ENCODE data around the gene EVPL. TPM values are rescaled to one million over a fixed set of nuclear protein-coding genes. Genes with fewer than 3 reads are reported as not detected.

Gene EVPL
- total and polyA plus RNA-seq, 2 of the 13 experiments (the other 11 are each of a cell fraction or from before 2014, with no cell fraction given) = 2.1 to 8.2 TPM

GRCh38 chr17:76002100-76002499, 25.0 kb downstream of the EVPL start:
- no peaks in the 10 kb centered on the region for H4K20me1 ChIP-seq (ENCODE audit: insufficient read depth, low read length)
- H3K36me3 ChIP-seq (replicated peaks in 1 of 2; ENCODE audit: control insufficient read depth in 1 of 2, insufficient read depth in 2 of 2, low read length in 2 of 2) = peaks cover 0 to 2% of the 10 kb centered on the region in 2 experiments; a peak in 1 of 5 replicates
- DNase-seq (ENCODE audit: low spot score) (no peak), FAIRE-seq (no peak), ATAC-seq (no peak)
- ChIA-PET POLR2A (interaction anchor here (0.8 to 14.3 kb wide), 7 partner anchors 12 to 222 kb away, joined by 3 to 481 read pairs (median 19); partner anchors contain the start of genes ACOX1, MRPL38 and TEN1), CTCF (ENCODE audit: low intra/inter-chr PET ratio, low total read pairs) (no interaction called here)
- H3K27me3 ChIP-seq (ENCODE audit: control insufficient read depth in 1 of 2, insufficient read depth in 2 of 2, low read length in 2 of 2) = no peaks in the 10 kb centered on the region
- H3K9me3 ChIP-seq (ENCODE audit: low read length) = no peaks in the 10 kb centered on the region
- 97% methylated on average over 12 of the region's 12 CpGs for WGBS (ENCODE audit: low lambda C conversion rate)
- H3K79me2 ChIP-seq (ENCODE audit: insufficient read depth, low read length) = no peaks in the 10 kb centered on the region
- H3K4me2 ChIP-seq (ENCODE audit: low read depth, low read length) = no peak overlapping the region
- H3K4me1 ChIP-seq (ENCODE audit: insufficient read depth, low read length) = peaks cover 89% of the 10 kb centered on the region
- H3K4me3 ChIP-seq (replicated peaks in 1 of 3; ENCODE audit: insufficient read depth in 1 of 3, low read depth in 2 of 3, low read length in 3 of 3) = no peak overlapping the region
- H3K9ac ChIP-seq (ENCODE audit: insufficient read depth, low read depth, low read length) = no peak overlapping the region
- intact Hi-C loops (cut with micrococcal nuclease; ENCODE audit: unreplicated experiment) = no loop called here
- no peak overlapping the region for H2AFZ ChIP-seq (ENCODE audit: low read length)
- peak overlapping the region; percentile 83 for H3K27ac ChIP-seq (ENCODE audit: extremely low read length, insufficient read depth, low read length)
- no TSS peak for BruUV-seq (replicated peaks)
- in situ Hi-C loops (cut with HindIII; ENCODE audit: extremely low pct_ligation_motif_present, low pct_unique_long_range_greater_than_20kb) = no loop called here
- TF ChIP-seq MBNL3 (CRISPR knock-in tag; conservative IDR thresholded peaks at IDR 0.05) (no peak), CREB1 (IDR thresholded peaks at IDR 0.05) (no peak), CREB1 (CRISPR knock-in tag; IDR thresholded peaks at IDR 0.05) (no peak), SOX5 (CRISPR knock-in tag; IDR thresholded peaks at IDR 0.05; ENCODE audit: borderline replicate concordance) (no peak), ZNF687 (CRISPR knock-in tag; IDR thresholded peaks at IDR 0.05) (peak; percentile 25; the same call in 1 of the 2 replicates), ZNF414 (CRISPR knock-in tag; IDR thresholded peaks at IDR 0.05) (no peak), RXRA (CRISPR knock-in tag; IDR thresholded peaks at IDR 0.05) (no peak), TBP (CRISPR knock-in tag; IDR thresholded peaks at IDR 0.05) (no peak), KLF13 (CRISPR knock-in tag; IDR thresholded peaks at IDR 0.05) (no peak), ZNF496 (CRISPR knock-in tag; IDR thresholded peaks at IDR 0.05; ENCODE audit: insufficient replicate concordance) (no peak), FLYWCH1 (CRISPR knock-in tag; IDR thresholded peaks at IDR 0.05) (no peak), ZNF512 (CRISPR knock-in tag; IDR thresholded peaks at IDR 0.05) (no peak), ZNF382 (CRISPR knock-in tag; IDR thresholded peaks at IDR 0.05; ENCODE audit: borderline replicate concordance) (no peak), BORCS8-MEF2B (CRISPR knock-in tag; IDR thresholded peaks at IDR 0.05) (0 out of 2 replicates have a peak, but pooled peaks have one; percentile 30), ZNF350 (CRISPR knock-in tag; IDR thresholded peaks at IDR 0.05; ENCODE audit: borderline replicate concordance, low read depth) (no peak), ZNF614 (CRISPR knock-in tag; IDR thresholded peaks at IDR 0.05; ENCODE audit: borderline replicate concordance) (no peak), NFIC (IDR thresholded peaks at IDR 0.05; ENCODE audit: low read length) (no peak), HIVEP1 (CRISPR knock-in tag; IDR thresholded peaks at IDR 0.05) (no peak), EED (CRISPR knock-in tag; IDR thresholded peaks at IDR 0.05) (no peak), ZNF567 (CRISPR knock-in tag; IDR thresholded peaks at IDR 0.05; ENCODE audit: borderline replicate concordance) (no peak), GATAD2A (CRISPR knock-in tag; IDR thresholded peaks at IDR 0.05) (no peak)

All from HepG2 (cell line).